ENCODE data around the gene LNX2.

DNA sequence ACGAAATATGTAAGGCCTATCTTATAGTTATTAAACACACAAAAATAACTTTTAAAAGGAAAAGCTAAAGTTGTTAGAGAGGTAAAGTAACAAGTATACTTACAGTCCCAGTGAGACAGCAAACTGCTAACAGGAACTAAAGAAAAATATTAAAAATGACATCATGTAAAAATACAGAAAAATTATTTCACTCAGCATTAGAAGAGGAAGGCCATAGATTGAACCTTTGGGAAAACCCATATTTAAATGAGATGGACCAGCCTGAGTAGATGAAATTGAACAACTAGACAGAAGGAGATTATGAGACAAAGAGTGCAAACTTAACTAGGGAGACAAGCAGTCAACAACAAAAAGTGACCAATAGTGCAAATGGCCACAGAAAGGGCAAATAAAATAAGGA, 49.4 kb downstream of the LNX2 start:
- TF ChIP-seq, protein P1, sequence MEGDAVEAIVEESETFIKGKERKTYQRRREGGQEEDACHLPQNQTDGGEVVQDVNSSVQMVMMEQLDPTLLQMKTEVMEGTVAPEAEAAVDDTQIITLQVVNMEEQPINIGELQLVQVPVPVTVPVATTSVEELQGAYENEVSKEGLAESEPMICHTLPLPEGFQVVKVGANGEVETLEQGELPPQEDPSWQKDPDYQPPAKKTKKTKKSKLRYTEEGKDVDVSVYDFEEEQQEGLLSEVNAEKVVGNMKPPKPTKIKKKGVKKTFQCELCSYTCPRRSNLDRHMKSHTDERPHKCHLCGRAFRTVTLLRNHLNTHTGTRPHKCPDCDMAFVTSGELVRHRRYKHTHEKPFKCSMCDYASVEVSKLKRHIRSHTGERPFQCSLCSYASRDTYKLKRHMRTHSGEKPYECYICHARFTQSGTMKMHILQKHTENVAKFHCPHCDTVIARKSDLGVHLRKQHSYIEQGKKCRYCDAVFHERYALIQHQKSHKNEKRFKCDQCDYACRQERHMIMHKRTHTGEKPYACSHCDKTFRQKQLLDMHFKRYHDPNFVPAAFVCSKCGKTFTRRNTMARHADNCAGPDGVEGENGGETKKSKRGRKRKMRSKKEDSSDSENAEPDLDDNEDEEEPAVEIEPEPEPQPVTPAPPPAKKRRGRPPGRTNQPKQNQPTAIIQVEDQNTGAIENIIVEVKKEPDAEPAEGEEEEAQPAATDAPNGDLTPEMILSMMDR (IDR thresholded peaks at IDR 0.05) = no peak
- no peak for TF ChIP-seq POLR2A (IDR thresholded peaks at IDR 0.05)

Measured in thyroid gland (tissue), 4 donors.